GM12878 (cell line): ENCODE measurements around the gene CATSPER4. TPM values are rescaled to one million over a fixed set of nuclear protein-coding genes. Genes with fewer than 3 reads are reported as not detected.
A peak's percentile ranks its signal among the peaks of the same experiment; 100 is the strongest.

Experiments
- BACH1 ChIP-seq: fragments of 450-650 bp; IDR thresholded peaks from 2 replicates; pipeline ENCODE4 v1.6.1; 2017; ENCODE audit warnings: mild to moderate bottlenecking, borderline replicate concordance
- BCL3 ChIP-seq: IDR thresholded peaks from 2 replicates; pipeline ENCODE4 v1.6.1; 2011; ENCODE audit warnings: borderline replicate concordance, low read depth, mild to moderate bottlenecking, moderate library complexity, low read length; ENCODE audit not compliant: insufficient read depth, poor library complexity, severe bottlenecking
- CBX3 ChIP-seq: fragments of 200-600 bp; sonication (generic); IDR thresholded peaks from 2 replicates; pipeline ENCODE4 v1.6.1; 2016; ENCODE audit warnings: low read depth, borderline replicate concordance
- CHD4 ChIP-seq: fragments of 200-600 bp; sonication (generic); IDR thresholded peaks from 2 replicates; pipeline ENCODE4 v1.6.1; 2016; ENCODE audit warnings: mild to moderate bottlenecking
- ELK1 ChIP-seq: IDR thresholded peaks from 2 replicates; pipeline ENCODE4 v1.6.1; 2012; ENCODE audit warnings: low read depth, low read length, improper control_type of control experiment
- GABPA ChIP-seq: IDR thresholded peaks from 2 replicates; pipeline ENCODE4 v1.6.1; 2014; ENCODE audit warnings: antibody characterized with exemption, low read depth, mild to moderate bottlenecking, inconsistent platforms
- IKZF1 ChIP-seq: fragments of 450-650 bp; conservative IDR thresholded peaks from 2 replicates; pipeline ENCODE4 v1.6.1; 2017; ENCODE audit warnings: antibody characterized with exemption, mild to moderate bottlenecking
- IKZF2 ChIP-seq, 2 experiments: fragments of 450-650 bp; IDR thresholded peaks; 2 replicates each; pipeline ENCODE4 v1.6.1; 2017; ENCODE audit warnings: mild to moderate bottlenecking in 2 of 2, moderate library complexity in 2 of 2
- JUND ChIP-seq: IDR thresholded peaks from 2 replicates; pipeline ENCODE4 v1.6.1; 2012; ENCODE audit warnings: low read depth, mild to moderate bottlenecking, low read length, improper control_type of control experiment, moderate library complexity
- KDM1A ChIP-seq: fragments of 200-600 bp; sonication (generic); IDR thresholded peaks from 2 replicates; pipeline ENCODE4 v1.6.1; 2016; ENCODE audit warnings: borderline replicate concordance
- MTA2 ChIP-seq: fragments of 450-650 bp; IDR thresholded peaks from 2 replicates; pipeline ENCODE4 v1.6.1; 2016; ENCODE audit warnings: low read depth, mild to moderate bottlenecking, moderate library complexity
- NR2F1 ChIP-seq: fragments of 450-650 bp; conservative IDR thresholded peaks from 2 replicates; pipeline ENCODE4 v1.6.1; 2017; ENCODE audit warnings: mild to moderate bottlenecking
- PAX5 ChIP-seq: IDR thresholded peaks from 2 replicates; pipeline ENCODE4 v1.6.1; 2011; ENCODE audit warnings: low read depth, low read length, borderline replicate concordance
- SMAD5 ChIP-seq: IDR thresholded peaks from 2 replicates; pipeline ENCODE4 v1.6.1; 2016; ENCODE audit warnings: antibody characterized with exemption, low read depth
- SPI1 ChIP-seq: IDR thresholded peaks from 2 replicates; pipeline ENCODE4 v1.6.1; 2011; ENCODE audit warnings: low read depth, mild to moderate bottlenecking, low read length, moderate library complexity, borderline replicate concordance; ENCODE audit not compliant: insufficient read depth
- STAT1 ChIP-seq: fragments of 450-650 bp; conservative IDR thresholded peaks from 2 replicates; pipeline ENCODE4 v1.6.1; 2014; ENCODE audit warnings: antibody characterized with exemption, mild to moderate bottlenecking
- TCF12 ChIP-seq: IDR thresholded peaks from 2 replicates; pipeline ENCODE4 v1.6.1; 2011; ENCODE audit warnings: low read depth, mild to moderate bottlenecking, low read length
- ZNF384 ChIP-seq: IDR thresholded peaks from 2 replicates; pipeline ENCODE4 v1.6.1; 2012; ENCODE audit warnings: low read depth, mild to moderate bottlenecking, low read length, improper control_type of control experiment, borderline replicate concordance
- polyA plus RNA-seq, 11 experiments: library from polyadenylated mRNA; depleted of rRNA in 4 of 11; unstranded in 6 of 11; stranded (reverse) in 5 of 11; fragments of >200 nt; fragmentation: Nextera tagmentation in 4 of 11; fragmentation: Illumina TruSeq in 1 of 11; extraction: Ambion mirVana in 4 of 11; extraction: Trizol in 1 of 11; gene quantifications; 1 replicate in 1 of 11; 2 replicates in 10 of 11; pipeline versions ENCODE4 v1.2.1 to v1.2.3, GENCODE V29; 2011 to 2016; ENCODE audit warnings: inconsistent platforms in 2 of 11, missing spikeins in 2 of 11, low read depth in 1 of 11
- total RNA-seq, 4 experiments: library from RNA; depleted of rRNA in 3 of 4; stranded (reverse); fragments of >200 nt in 3 of 4; fragmentation: Illumina TruSeq in 1 of 4; extraction: Trizol in 1 of 4; gene quantifications; 2 replicates each; pipeline versions ENCODE4 v1.2.1 to v1.2.3, GENCODE V29; 2013 to 2021
- TF ChIP-seq, protein P1 (sequence below): fragments of 450-650 bp; IDR thresholded peaks from 2 replicates; pipeline ENCODE4 v1.6.1; 2018; ENCODE audit warnings: mild to moderate bottlenecking, low read depth, moderate library complexity; ENCODE audit not compliant: partially characterized antibody
- TF ChIP-seq, protein P2 (sequence below): fragments of 450-650 bp; IDR thresholded peaks from 2 replicates; pipeline ENCODE4 v1.6.1; 2014; ENCODE audit warnings: mild to moderate bottlenecking
- TF ChIP-seq, protein P3 (sequence below): IDR thresholded peaks from 2 replicates; pipeline ENCODE4 v1.6.1; 2012; ENCODE audit warnings: mild to moderate bottlenecking, low read depth, low read length

Gene CATSPER4
- total and polyA plus RNA-seq, 10 of the 15 experiments (the other 5 are each of a cell fraction or from before 2014, with no cell fraction given) = 0.13 TPM; not detected in 9

- TF ChIP-seq, protein P1, sequence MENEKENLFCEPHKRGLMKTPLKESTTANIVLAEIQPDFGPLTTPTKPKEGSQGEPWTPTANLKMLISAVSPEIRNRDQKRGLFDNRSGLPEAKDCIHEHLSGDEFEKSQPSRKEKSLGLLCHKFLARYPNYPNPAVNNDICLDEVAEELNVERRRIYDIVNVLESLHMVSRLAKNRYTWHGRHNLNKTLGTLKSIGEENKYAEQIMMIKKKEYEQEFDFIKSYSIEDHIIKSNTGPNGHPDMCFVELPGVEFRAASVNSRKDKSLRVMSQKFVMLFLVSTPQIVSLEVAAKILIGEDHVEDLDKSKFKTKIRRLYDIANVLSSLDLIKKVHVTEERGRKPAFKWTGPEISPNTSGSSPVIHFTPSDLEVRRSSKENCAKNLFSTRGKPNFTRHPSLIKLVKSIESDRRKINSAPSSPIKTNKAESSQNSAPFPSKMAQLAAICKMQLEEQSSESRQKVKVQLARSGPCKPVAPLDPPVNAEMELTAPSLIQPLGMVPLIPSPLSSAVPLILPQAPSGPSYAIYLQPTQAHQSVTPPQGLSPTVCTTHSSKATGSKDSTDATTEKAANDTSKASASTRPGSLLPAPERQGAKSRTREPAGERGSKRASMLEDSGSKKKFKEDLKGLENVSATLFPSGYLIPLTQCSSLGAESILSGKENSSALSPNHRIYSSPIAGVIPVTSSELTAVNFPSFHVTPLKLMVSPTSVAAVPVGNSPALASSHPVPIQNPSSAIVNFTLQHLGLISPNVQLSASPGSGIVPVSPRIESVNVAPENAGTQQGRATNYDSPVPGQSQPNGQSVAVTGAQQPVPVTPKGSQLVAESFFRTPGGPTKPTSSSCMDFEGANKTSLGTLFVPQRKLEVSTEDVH = no peak
- no peak for TF ChIP-seq PAX5
- TF ChIP-seq BACH1 = peak; percentile 80
- TF ChIP-seq MTA2 = no peak
- TF ChIP-seq BCL3 = no peak
- no peak for TF ChIP-seq SPI1
- no peak for TF ChIP-seq JUND
- TF ChIP-seq GABPA = no peak
- peak; percentile 66 for TF ChIP-seq IKZF1
- TF ChIP-seq NR2F1 = no peak; the same call in 1 of the 2 replicates
- TF ChIP-seq, protein P2, sequence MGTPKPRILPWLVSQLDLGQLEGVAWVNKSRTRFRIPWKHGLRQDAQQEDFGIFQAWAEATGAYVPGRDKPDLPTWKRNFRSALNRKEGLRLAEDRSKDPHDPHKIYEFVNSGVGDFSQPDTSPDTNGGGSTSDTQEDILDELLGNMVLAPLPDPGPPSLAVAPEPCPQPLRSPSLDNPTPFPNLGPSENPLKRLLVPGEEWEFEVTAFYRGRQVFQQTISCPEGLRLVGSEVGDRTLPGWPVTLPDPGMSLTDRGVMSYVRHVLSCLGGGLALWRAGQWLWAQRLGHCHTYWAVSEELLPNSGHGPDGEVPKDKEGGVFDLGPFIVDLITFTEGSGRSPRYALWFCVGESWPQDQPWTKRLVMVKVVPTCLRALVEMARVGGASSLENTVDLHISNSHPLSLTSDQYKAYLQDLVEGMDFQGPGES = peak; percentile 72
- TF ChIP-seq STAT1 = no peak
- TF ChIP-seq, protein P3, sequence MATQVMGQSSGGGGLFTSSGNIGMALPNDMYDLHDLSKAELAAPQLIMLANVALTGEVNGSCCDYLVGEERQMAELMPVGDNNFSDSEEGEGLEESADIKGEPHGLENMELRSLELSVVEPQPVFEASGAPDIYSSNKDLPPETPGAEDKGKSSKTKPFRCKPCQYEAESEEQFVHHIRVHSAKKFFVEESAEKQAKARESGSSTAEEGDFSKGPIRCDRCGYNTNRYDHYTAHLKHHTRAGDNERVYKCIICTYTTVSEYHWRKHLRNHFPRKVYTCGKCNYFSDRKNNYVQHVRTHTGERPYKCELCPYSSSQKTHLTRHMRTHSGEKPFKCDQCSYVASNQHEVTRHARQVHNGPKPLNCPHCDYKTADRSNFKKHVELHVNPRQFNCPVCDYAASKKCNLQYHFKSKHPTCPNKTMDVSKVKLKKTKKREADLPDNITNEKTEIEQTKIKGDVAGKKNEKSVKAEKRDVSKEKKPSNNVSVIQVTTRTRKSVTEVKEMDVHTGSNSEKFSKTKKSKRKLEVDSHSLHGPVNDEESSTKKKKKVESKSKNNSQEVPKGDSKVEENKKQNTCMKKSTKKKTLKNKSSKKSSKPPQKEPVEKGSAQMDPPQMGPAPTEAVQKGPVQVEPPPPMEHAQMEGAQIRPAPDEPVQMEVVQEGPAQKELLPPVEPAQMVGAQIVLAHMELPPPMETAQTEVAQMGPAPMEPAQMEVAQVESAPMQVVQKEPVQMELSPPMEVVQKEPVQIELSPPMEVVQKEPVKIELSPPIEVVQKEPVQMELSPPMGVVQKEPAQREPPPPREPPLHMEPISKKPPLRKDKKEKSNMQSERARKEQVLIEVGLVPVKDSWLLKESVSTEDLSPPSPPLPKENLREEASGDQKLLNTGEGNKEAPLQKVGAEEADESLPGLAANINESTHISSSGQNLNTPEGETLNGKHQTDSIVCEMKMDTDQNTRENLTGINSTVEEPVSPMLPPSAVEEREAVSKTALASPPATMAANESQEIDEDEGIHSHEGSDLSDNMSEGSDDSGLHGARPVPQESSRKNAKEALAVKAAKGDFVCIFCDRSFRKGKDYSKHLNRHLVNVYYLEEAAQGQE = no peak
- TF ChIP-seq TCF12 = no peak
- TF ChIP-seq ELK1 = no peak
- TF ChIP-seq CBX3 = no peak
- no peak for TF ChIP-seq ZNF384
- TF ChIP-seq SMAD5 = no peak; the same call in 1 of the 2 replicates
- TF ChIP-seq KDM1A = no peak
- peak in 1 of 2 experiments; percentile 37; a peak in 1 of 4 replicates for TF ChIP-seq IKZF2 (IDR thresholded peaks at IDR 0.05)
- no peak for TF ChIP-seq CHD4
Observed at GRCh38 chr1:26233903-26234643, 43.7 kb downstream of the CATSPER4 start, which contains the start of gene CEP85 (continued).
